ENCODE data around the gene NTF3. TPM values are rescaled to one million over a fixed set of nuclear protein-coding genes. Genes with fewer than 3 reads are reported as not detected.

NTF3 gene
- total RNA-seq, 1 experiment from 2014 or later, result not detected

DNA sequence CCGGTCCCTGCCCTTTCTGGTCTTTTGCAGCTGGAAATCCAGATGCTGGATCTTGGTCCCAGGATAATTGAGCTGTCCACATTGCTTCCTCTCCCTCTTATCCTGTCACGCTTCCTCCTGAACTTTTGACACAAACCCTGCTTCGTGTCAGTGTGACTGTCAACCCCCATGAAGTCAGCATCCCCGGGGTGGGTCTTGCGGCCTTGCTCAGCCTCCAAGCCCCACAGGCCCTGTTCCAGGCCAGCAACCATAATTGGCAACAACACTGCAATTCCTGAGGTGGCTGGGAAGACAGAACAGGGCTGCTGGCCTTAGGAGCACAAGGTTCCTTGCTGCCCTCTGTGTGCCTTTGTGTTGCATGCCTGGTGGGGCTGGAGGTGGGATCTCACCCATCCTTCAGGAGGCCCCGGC, 74.9 kb downstream of the NTF3 start:
- H3K27me3 ChIP-seq (ENCODE audit: control insufficient read depth, insufficient read depth, low read length), result no peaks in the 10 kb centered on the region; the same call in 1 of the 2 replicates
- in situ Hi-C loops (cut with HindIII; ENCODE audit: low pct_unique_long_range_greater_than_20kb, low sequenced_read_pairs), result no loop called here
- TF ChIP-seq, protein P1, sequence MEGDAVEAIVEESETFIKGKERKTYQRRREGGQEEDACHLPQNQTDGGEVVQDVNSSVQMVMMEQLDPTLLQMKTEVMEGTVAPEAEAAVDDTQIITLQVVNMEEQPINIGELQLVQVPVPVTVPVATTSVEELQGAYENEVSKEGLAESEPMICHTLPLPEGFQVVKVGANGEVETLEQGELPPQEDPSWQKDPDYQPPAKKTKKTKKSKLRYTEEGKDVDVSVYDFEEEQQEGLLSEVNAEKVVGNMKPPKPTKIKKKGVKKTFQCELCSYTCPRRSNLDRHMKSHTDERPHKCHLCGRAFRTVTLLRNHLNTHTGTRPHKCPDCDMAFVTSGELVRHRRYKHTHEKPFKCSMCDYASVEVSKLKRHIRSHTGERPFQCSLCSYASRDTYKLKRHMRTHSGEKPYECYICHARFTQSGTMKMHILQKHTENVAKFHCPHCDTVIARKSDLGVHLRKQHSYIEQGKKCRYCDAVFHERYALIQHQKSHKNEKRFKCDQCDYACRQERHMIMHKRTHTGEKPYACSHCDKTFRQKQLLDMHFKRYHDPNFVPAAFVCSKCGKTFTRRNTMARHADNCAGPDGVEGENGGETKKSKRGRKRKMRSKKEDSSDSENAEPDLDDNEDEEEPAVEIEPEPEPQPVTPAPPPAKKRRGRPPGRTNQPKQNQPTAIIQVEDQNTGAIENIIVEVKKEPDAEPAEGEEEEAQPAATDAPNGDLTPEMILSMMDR (IDR thresholded peaks at IDR 0.05), result no peak
- TF ChIP-seq POLR2AphosphoS5 (IDR thresholded peaks at IDR 0.05; ENCODE audit: low read depth, low read length) (no peak), TCF7L2 (IDR thresholded peaks at IDR 0.05; ENCODE audit: low read depth, low read length) (no peak)
- no peak overlapping the region for H3K27ac ChIP-seq (ENCODE audit: low read length)
- ChIA-PET POLR2A (no interaction called here), CTCF (no interaction called here)
- ATAC-seq (no peak), DNase-seq (ENCODE audit: low read depth, low spot score) (no peak)
- no peak overlapping the region for H3K4me3 ChIP-seq (ENCODE audit: low read depth in 2 of 2, low read length in 2 of 2)
- no peaks in the 10 kb centered on the region for H3K4me1 ChIP-seq (ENCODE audit: control insufficient read depth, insufficient read depth, low read length)
- intact Hi-C loops (cut with micrococcal nuclease; ENCODE audit: unreplicated experiment), result no loop called here
- H3K36me3 ChIP-seq (ENCODE audit: control insufficient read depth, insufficient read depth, low read length), result no peaks in the 10 kb centered on the region
- no TSS peak for BruUV-seq (replicated peaks)
- no peaks in the 10 kb centered on the region for H3K9me3 ChIP-seq (ENCODE audit: control insufficient read depth, insufficient read depth, low read depth, low read length)

DNA sequence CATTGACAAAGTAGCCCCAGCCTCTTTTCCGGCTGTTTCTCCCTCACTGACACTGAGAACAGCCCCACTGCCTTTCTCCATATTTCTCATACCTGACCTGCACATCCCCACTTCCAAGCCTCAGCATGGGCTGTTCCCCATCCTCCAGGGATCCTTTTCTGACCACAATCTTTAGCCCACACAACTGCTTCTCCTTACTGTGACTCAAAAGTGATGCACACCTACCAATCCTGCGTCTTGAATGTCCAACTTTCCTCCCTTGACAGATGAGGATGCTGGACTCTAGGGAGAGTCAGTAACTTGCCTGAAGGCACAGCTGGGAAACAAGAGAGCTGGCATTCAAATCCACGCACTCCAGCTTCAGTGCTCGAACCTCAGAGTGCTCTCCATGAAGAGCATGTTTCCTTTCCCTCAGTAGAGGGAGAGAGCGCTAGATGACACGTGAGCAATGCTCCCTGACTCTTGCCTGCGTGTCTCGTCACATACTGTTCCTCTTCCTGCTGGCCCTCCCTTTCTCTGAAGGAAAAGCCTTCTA, 75.6 kb downstream of the NTF3 start:
- no peaks in the 10 kb centered on the region; the same call in 1 of the 2 replicates for H3K27me3 ChIP-seq (ENCODE audit: control insufficient read depth, insufficient read depth, low read length)
- H3K27ac ChIP-seq (ENCODE audit: low read length), result no peak overlapping the region
- ChIA-PET CTCF (no interaction called here), POLR2A (no interaction called here)
- no peaks in the 10 kb centered on the region for H3K4me1 ChIP-seq (ENCODE audit: control insufficient read depth, insufficient read depth, low read length)
- TF ChIP-seq, protein P1 (IDR thresholded peaks at IDR 0.05), result no peak
- TF ChIP-seq POLR2AphosphoS5 (IDR thresholded peaks at IDR 0.05; ENCODE audit: low read depth, low read length) (no peak), SIN3A (IDR thresholded peaks at IDR 0.05; ENCODE audit: borderline replicate concordance, insufficient read depth, low read depth, low read length) (no peak), TCF7L2 (IDR thresholded peaks at IDR 0.05; ENCODE audit: low read depth, low read length) (no peak)
- TF ChIP-seq, protein P2, sequence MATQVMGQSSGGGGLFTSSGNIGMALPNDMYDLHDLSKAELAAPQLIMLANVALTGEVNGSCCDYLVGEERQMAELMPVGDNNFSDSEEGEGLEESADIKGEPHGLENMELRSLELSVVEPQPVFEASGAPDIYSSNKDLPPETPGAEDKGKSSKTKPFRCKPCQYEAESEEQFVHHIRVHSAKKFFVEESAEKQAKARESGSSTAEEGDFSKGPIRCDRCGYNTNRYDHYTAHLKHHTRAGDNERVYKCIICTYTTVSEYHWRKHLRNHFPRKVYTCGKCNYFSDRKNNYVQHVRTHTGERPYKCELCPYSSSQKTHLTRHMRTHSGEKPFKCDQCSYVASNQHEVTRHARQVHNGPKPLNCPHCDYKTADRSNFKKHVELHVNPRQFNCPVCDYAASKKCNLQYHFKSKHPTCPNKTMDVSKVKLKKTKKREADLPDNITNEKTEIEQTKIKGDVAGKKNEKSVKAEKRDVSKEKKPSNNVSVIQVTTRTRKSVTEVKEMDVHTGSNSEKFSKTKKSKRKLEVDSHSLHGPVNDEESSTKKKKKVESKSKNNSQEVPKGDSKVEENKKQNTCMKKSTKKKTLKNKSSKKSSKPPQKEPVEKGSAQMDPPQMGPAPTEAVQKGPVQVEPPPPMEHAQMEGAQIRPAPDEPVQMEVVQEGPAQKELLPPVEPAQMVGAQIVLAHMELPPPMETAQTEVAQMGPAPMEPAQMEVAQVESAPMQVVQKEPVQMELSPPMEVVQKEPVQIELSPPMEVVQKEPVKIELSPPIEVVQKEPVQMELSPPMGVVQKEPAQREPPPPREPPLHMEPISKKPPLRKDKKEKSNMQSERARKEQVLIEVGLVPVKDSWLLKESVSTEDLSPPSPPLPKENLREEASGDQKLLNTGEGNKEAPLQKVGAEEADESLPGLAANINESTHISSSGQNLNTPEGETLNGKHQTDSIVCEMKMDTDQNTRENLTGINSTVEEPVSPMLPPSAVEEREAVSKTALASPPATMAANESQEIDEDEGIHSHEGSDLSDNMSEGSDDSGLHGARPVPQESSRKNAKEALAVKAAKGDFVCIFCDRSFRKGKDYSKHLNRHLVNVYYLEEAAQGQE (IDR thresholded peaks at IDR 0.05; ENCODE audit: insufficient read depth in 1 of 2, low read depth in 2 of 2, low read length in 1 of 2), result no peak
- ATAC-seq (no peak), DNase-seq (ENCODE audit: low read depth, low spot score) (no peak)
- no peaks in the 10 kb centered on the region for H3K36me3 ChIP-seq (ENCODE audit: control insufficient read depth, insufficient read depth, low read length)
- in situ Hi-C loops (cut with HindIII; ENCODE audit: low pct_unique_long_range_greater_than_20kb, low sequenced_read_pairs) (no loop called here), intact Hi-C loops (cut with micrococcal nuclease; ENCODE audit: unreplicated experiment) (no loop called here)
- no TSS peak for BruUV-seq (replicated peaks)
- no peak overlapping the region for H3K4me3 ChIP-seq (ENCODE audit: low read depth in 2 of 2, low read length in 2 of 2)
- H3K9me3 ChIP-seq (ENCODE audit: control insufficient read depth, insufficient read depth, low read depth, low read length), result no peaks in the 10 kb centered on the region

All from Panc1 (cell line).